OCI-LY1 (cell line): ENCODE data around the gene TBC1D16.

Experiments
- EZH2 ChIP-seq: fragments of 200-600 bp; sonication (generic), shearing (Covaris generic); IDR thresholded peaks from 2 replicates; pipeline ENCODE4 v1.8.0; 2017; ENCODE audit warnings: borderline replicate concordance, mixed run types, mild to moderate bottlenecking, antibody characterized with exemption, low read length, moderate library complexity, mixed read lengths
- TF ChIP-seq, protein P1 (sequence below): fragments of 200-600 bp; sonication (generic), shearing (Covaris generic); IDR thresholded peaks from 2 replicates; pipeline ENCODE4 v1.5.1; 2017; ENCODE audit warnings: mild to moderate bottlenecking, antibody characterized with exemption, low read length, moderate library complexity, mixed read lengths

DNA sequence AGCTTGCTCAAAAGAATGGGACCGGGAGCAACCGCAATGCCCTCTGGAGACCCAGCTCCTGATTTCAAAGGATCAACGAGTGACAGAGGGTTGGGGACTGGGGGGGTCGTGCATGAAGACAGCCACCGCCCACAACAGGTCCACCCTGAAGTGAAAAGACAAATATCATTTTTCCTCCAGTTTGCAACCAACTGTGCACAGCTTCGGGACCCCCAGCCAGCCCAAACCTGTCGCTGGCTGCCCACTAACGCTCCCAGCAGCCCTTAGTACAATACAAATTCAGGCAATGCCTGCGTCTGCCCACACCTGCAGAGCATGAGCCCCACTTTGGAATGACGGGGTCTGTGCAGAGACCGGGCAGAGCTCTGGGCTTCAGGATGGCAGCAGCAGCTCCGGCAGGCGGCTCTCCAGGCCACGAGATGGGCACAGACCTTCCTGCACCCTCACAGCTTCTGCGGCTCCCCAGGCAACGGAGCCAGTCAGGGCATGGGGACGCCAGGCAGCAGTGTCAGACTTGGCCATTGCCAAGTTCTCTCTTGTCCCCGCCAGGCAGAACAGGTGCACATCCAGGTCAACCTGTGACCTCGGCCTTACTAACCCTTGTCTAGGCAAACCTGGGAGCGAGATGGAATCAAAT is 60.1 kb downstream of the TBC1D16 start:
- TF ChIP-seq, protein P1, sequence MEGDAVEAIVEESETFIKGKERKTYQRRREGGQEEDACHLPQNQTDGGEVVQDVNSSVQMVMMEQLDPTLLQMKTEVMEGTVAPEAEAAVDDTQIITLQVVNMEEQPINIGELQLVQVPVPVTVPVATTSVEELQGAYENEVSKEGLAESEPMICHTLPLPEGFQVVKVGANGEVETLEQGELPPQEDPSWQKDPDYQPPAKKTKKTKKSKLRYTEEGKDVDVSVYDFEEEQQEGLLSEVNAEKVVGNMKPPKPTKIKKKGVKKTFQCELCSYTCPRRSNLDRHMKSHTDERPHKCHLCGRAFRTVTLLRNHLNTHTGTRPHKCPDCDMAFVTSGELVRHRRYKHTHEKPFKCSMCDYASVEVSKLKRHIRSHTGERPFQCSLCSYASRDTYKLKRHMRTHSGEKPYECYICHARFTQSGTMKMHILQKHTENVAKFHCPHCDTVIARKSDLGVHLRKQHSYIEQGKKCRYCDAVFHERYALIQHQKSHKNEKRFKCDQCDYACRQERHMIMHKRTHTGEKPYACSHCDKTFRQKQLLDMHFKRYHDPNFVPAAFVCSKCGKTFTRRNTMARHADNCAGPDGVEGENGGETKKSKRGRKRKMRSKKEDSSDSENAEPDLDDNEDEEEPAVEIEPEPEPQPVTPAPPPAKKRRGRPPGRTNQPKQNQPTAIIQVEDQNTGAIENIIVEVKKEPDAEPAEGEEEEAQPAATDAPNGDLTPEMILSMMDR: no peak
- no peak for TF ChIP-seq EZH2
